H9 (cell line): ENCODE measurements around the gene OR2V1. TPM values are rescaled to one million over a fixed set of nuclear protein-coding genes. Genes with fewer than 3 reads are reported as not detected.

Experiments used
- DNase-seq: peaks from one replicate; pipeline ENCODE4 v3.0.0-alpha.2; 2017
- H2AFZ ChIP-seq: one replicate; pipeline ENCODE4 v1.6.1; 2013; ENCODE audit warnings: mild to moderate bottlenecking, low read length, control low read depth, moderate library complexity
- H2AK5ac ChIP-seq: 2 replicates; pipeline ENCODE4 v1.6.1; 2013; ENCODE audit warnings: low read length, control low read depth, mixed read lengths; ENCODE audit not compliant: insufficient read length
- H2BK120ac ChIP-seq: one replicate; pipeline ENCODE4 v1.6.1; 2013; ENCODE audit warnings: low read depth, mild to moderate bottlenecking, low read length, control low read depth, inconsistent platforms; ENCODE audit not compliant: poor library complexity, severe bottlenecking
- H2BK12ac ChIP-seq: 2 replicates; pipeline ENCODE4 v1.6.1; 2013; ENCODE audit warnings: low read length, control low read depth, mixed read lengths, low read depth; ENCODE audit not compliant: insufficient read length
- H2BK15ac ChIP-seq: 2 replicates; pipeline ENCODE4 v1.6.1; 2013; ENCODE audit warnings: low read depth, low read length, control low read depth
- H2BK20ac ChIP-seq: one replicate; pipeline ENCODE4 v1.6.1; 2013; ENCODE audit warnings: low read depth, mild to moderate bottlenecking, low read length, control low read depth, inconsistent platforms; ENCODE audit not compliant: poor library complexity, severe bottlenecking
- H2BK5ac ChIP-seq: 2 replicates; pipeline ENCODE4 v1.6.1; 2013; ENCODE audit warnings: low read length, control low read depth, mixed read lengths; ENCODE audit not compliant: insufficient read length
- H3K14ac ChIP-seq: 2 replicates; pipeline ENCODE4 v1.6.1; 2013; ENCODE audit warnings: low read length, control low read depth; ENCODE audit not compliant: insufficient read depth
- H3K18ac ChIP-seq: 2 replicates; pipeline ENCODE4 v1.6.1; 2013; ENCODE audit warnings: low read depth, mild to moderate bottlenecking, mixed read lengths, low read length, control low read depth; ENCODE audit not compliant: insufficient read length
- H3K23ac ChIP-seq: 2 replicates; pipeline ENCODE4 v1.6.1; 2013; ENCODE audit warnings: low read length, control low read depth, mixed read lengths, low read depth; ENCODE audit not compliant: insufficient read length
- H3K23me2 ChIP-seq: 2 replicates; pipeline ENCODE4 v1.6.1; 2013; ENCODE audit warnings: low read depth, mild to moderate bottlenecking, mixed read lengths, low read length, control low read depth; ENCODE audit not compliant: insufficient read length, poor library complexity, severe bottlenecking
- H3K27ac ChIP-seq: 2 replicates; pipeline ENCODE4 v1.5.1; 2013; ENCODE audit warnings: low read length, control low read depth, mixed read lengths, low read depth; ENCODE audit not compliant: insufficient read length
- H3K27me3 ChIP-seq: 2 replicates; pipeline ENCODE4 v1.6.1; 2013; ENCODE audit warnings: low read length, control low read depth, inconsistent platforms; ENCODE audit not compliant: insufficient read depth
- H3K4ac ChIP-seq: 2 replicates; pipeline ENCODE4 v1.6.1; 2013; ENCODE audit warnings: low read depth, mild to moderate bottlenecking, control low read depth, inconsistent platforms, low read length, moderate library complexity
- H3K4me1 ChIP-seq: 2 replicates; pipeline ENCODE4 v1.6.1; 2013; ENCODE audit warnings: low read length, control low read depth, inconsistent platforms; ENCODE audit not compliant: insufficient read depth
- H3K4me2 ChIP-seq: 2 replicates; pipeline ENCODE4 v1.6.1; 2013; ENCODE audit warnings: low read length, control low read depth, mixed read lengths; ENCODE audit not compliant: insufficient read length, insufficient read depth
- H3K56ac ChIP-seq: 2 replicates; pipeline ENCODE4 v1.6.1; 2013; ENCODE audit warnings: low read depth, mild to moderate bottlenecking, mixed read lengths, low read length, control low read depth; ENCODE audit not compliant: insufficient read length
- H3K79me1 ChIP-seq: 2 replicates; pipeline ENCODE4 v1.6.1; 2013; ENCODE audit warnings: low read depth, mild to moderate bottlenecking, moderate library complexity, low read length, control low read depth, inconsistent platforms; ENCODE audit not compliant: insufficient read depth, poor library complexity, severe bottlenecking
- H3K79me2 ChIP-seq: 2 replicates; pipeline ENCODE4 v1.6.1; 2013; ENCODE audit warnings: low read length, control low read depth, inconsistent platforms; ENCODE audit not compliant: insufficient read depth
- H3K9ac ChIP-seq: 2 replicates; pipeline ENCODE4 v1.6.1; 2013; ENCODE audit warnings: low read length, control low read depth, mixed read lengths; ENCODE audit not compliant: insufficient read length; ENCODE audit errors: extremely low read depth
- H3K9me3 ChIP-seq: one replicate; pipeline ENCODE4 v1.6.1; 2013; ENCODE audit warnings: low read depth, low read length, inconsistent platforms; ENCODE audit not compliant: control insufficient read depth
- H3T11ph ChIP-seq: one replicate; pipeline ENCODE4 v1.6.1; 2013; ENCODE audit warnings: mild to moderate bottlenecking, low read length, control low read depth, inconsistent platforms
- H4K20me1 ChIP-seq: one replicate; pipeline ENCODE4 v1.6.1; 2013; ENCODE audit not compliant: control insufficient read depth, insufficient read length, insufficient read depth
- H4K5ac ChIP-seq: 2 replicates; pipeline ENCODE4 v1.6.1; 2013; ENCODE audit warnings: low read depth, mild to moderate bottlenecking, mixed read lengths, low read length, control low read depth; ENCODE audit not compliant: insufficient read length
- H4K8ac ChIP-seq: replicated peaks from 2 replicates; pipeline ENCODE4 v1.6.1; 2013; ENCODE audit warnings: low read length, control low read depth, mixed read lengths, low read depth; ENCODE audit not compliant: insufficient read length
- H4K91ac ChIP-seq: 2 replicates; pipeline ENCODE4 v1.6.1; 2013; ENCODE audit warnings: low read depth, mild to moderate bottlenecking, moderate library complexity, mixed read lengths, low read length, control low read depth; ENCODE audit not compliant: insufficient read length
- H3K27ac Mint-ChIP-seq, 3 experiments: 2 replicates in 2 of 3; 3 replicates in 1 of 3; pipeline ENCODE4 v1.8.0; 2020 to 2021; ENCODE audit warnings: mixed read lengths in 3 of 3, mild to moderate bottlenecking in 1 of 3, moderate library complexity in 1 of 3
- H3K27me3 Mint-ChIP-seq: 2 replicates; pipeline ENCODE4 v1.8.0; 2021; ENCODE audit warnings: low read depth, mild to moderate bottlenecking, moderate library complexity, mixed read lengths
- H3K36me3 Mint-ChIP-seq, 3 experiments: 2 replicates in 2 of 3; 3 replicates in 1 of 3; pipeline ENCODE4 v1.8.0; 2020 to 2021; ENCODE audit warnings: low read depth in 3 of 3, mixed read lengths in 3 of 3; ENCODE audit not compliant: insufficient read depth in 1 of 3
- H3K4me1 Mint-ChIP-seq, 2 experiments: 2 replicates each; pipeline ENCODE4 v1.8.0; 2020; ENCODE audit warnings: mixed read lengths in 2 of 2
- H3K4me3 Mint-ChIP-seq, 2 experiments: 2 replicates in 1 of 2; 3 replicates in 1 of 2; pipeline ENCODE4 v1.8.0; 2020 to 2021; ENCODE audit warnings: mild to moderate bottlenecking in 2 of 2, mixed read lengths in 2 of 2, moderate library complexity in 1 of 2
- H3K9me3 Mint-ChIP-seq, 2 experiments: 2 replicates in 1 of 2; 3 replicates in 1 of 2; pipeline ENCODE4 v1.8.0; 2020; ENCODE audit warnings: mild to moderate bottlenecking in 2 of 2, mixed read lengths in 2 of 2, moderate library complexity in 1 of 2
- WGBS: extraction: QIAGEN DNeasy Blood & Tissue Kit; methylation state at CpG from one replicate; pipeline ENCODE4 v1.1.7; 2013; ENCODE audit warnings: missing lambda C conversion rate, low lambda C conversion rate, mixed read lengths; ENCODE audit not compliant: insufficient read length; ENCODE audit errors: extremely low coverage; 5-methylcytosine and 5-hydroxymethylcytosine counted together
- total RNA-seq: library from RNA; stranded (reverse); gene quantifications from 2 replicates; pipeline ENCODE4 v1.2.1, GENCODE V29; 2021
- TF ChIP-seq, protein P1 (sequence below): fragments of 200-600 bp; sonication (generic); conservative IDR thresholded peaks from 3 replicates; pipeline ENCODE4 v1.8.0; 2021; ENCODE audit warnings: antibody characterized with exemption, mild to moderate bottlenecking

Gene OR2V1
- total RNA-seq, 1 experiment from 2014 or later: not detected

DNA sequence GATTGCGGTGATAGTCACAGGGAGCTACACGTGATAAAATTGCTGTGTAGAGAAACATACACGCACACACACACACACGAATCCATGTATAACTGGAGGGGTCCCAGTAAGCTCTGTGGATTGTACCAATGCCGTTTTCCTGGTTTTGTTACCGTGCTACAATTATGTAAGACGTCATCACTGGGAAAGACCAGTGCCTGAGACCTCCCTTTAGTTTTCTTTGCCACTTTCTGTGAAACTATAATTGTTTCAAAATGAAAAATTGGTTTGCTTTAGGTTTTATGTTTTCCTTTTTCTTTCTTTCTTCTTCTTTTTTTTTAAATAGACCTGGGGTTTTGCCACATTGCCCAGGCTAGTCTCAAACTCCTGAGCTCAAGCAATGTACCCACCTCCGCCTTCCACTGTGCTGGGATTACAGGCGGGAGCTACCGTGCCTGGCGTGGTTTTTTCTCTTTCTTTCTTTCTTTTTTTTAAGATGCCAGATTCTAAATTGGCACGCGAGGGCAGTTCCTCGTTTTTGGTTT, 37.7 kb upstream of the OR2V1 start:
- WGBS: no CpG with 5 or more reads among the region's 14 CpGs
- H4K20me1 ChIP-seq: no peaks in the 10 kb centered on the region
- H3K27ac ChIP-seq: no peak overlapping the region
- no peaks in the 10 kb centered on the region for H3K9me3 ChIP-seq
- TF ChIP-seq, protein P1, sequence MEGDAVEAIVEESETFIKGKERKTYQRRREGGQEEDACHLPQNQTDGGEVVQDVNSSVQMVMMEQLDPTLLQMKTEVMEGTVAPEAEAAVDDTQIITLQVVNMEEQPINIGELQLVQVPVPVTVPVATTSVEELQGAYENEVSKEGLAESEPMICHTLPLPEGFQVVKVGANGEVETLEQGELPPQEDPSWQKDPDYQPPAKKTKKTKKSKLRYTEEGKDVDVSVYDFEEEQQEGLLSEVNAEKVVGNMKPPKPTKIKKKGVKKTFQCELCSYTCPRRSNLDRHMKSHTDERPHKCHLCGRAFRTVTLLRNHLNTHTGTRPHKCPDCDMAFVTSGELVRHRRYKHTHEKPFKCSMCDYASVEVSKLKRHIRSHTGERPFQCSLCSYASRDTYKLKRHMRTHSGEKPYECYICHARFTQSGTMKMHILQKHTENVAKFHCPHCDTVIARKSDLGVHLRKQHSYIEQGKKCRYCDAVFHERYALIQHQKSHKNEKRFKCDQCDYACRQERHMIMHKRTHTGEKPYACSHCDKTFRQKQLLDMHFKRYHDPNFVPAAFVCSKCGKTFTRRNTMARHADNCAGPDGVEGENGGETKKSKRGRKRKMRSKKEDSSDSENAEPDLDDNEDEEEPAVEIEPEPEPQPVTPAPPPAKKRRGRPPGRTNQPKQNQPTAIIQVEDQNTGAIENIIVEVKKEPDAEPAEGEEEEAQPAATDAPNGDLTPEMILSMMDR: no peak
- H3K18ac ChIP-seq: no peak overlapping the region
- H4K8ac ChIP-seq: no peak overlapping the region
- no peak overlapping the region for H3T11ph ChIP-seq
- no peak overlapping the region for H2BK15ac ChIP-seq
- no peak overlapping the region for H2BK12ac ChIP-seq
- H4K5ac ChIP-seq: no peak overlapping the region
- no peak overlapping the region for H4K91ac ChIP-seq
- Mint-ChIP-seq H3K4me3 (peak overlapping the region; percentile 69 to 93), H3K9me3 (peaks cover 0 to 5% of the 10 kb centered on the region in 2 experiments; a peak in 1 of 5 replicates), H3K27ac (no peak overlapping the region), H3K27me3 (peaks cover 65% of the 10 kb centered on the region), H3K36me3 (no peaks in the 10 kb centered on the region; a peak in 1 of 7 replicates), H3K4me1 (peaks cover 31 to 39% of the 10 kb centered on the region in 2 experiments)
- H3K79me2 ChIP-seq: no peaks in the 10 kb centered on the region
- no peak overlapping the region for H2AFZ ChIP-seq
- no peak overlapping the region for H2AK5ac ChIP-seq
- peaks cover 10% of the 10 kb centered on the region for H3K27me3 ChIP-seq
- no peaks in the 10 kb centered on the region for H3K79me1 ChIP-seq
- no peak overlapping the region for H2BK120ac ChIP-seq
- no peak overlapping the region for H3K23ac ChIP-seq
- DNase-seq: no peak
- peaks cover 3% of the 10 kb centered on the region; the same call in 1 of the 2 replicates for H3K4me1 ChIP-seq
- peak overlapping the region; percentile 2 for H3K9ac ChIP-seq
- no peak overlapping the region for H2BK5ac ChIP-seq
- peaks cover 17% of the 10 kb centered on the region for H3K23me2 ChIP-seq
- no peak overlapping the region for H2BK20ac ChIP-seq
- no peak overlapping the region for H3K56ac ChIP-seq
- H3K14ac ChIP-seq: no peak overlapping the region
- peak overlapping the region; percentile 89 for H3K4me2 ChIP-seq
- no peak overlapping the region for H3K4ac ChIP-seq
